Lung (tissue), 12 donors: ENCODE measurements around the gene FAM222B. TPM values are rescaled to one million over a fixed set of nuclear protein-coding genes. Genes with fewer than 3 reads are reported as not detected.

Experiments
- ATAC-seq: fragments of 200-7000 bp; cut with Tn5 transposase; one replicate; pipeline ENCODE4 v1.9.1; 2020; ENCODE audit warnings: moderate number of reproducible peaks; ENCODE audit not compliant: insufficient read depth, low FRiP score
- DNase-seq, 3 donors: peaks; one replicate each; pipeline ENCODE4 v3.0.0-alpha.2; 2013 to 2017
- H3K27ac ChIP-seq, 2 donors: one replicate each; pipeline ENCODE4 v1.5.1; 2013; ENCODE audit warnings: mild to moderate bottlenecking in 2 of 2, moderate library complexity in 2 of 2, control low read depth in 1 of 2, inconsistent platforms in 1 of 2, low read depth in 1 of 2, low read length in 1 of 2
- H3K27me3 ChIP-seq, 3 donors: one replicate each; pipeline ENCODE4 v1.5.1; 2013; ENCODE audit warnings: low read length in 2 of 3; ENCODE audit not compliant: control insufficient read depth in 3 of 3, insufficient read depth in 3 of 3
- H3K36me3 ChIP-seq, 4 donors: one replicate each; pipeline ENCODE4 v1.5.1; 2013; ENCODE audit warnings: low read length in 4 of 4, mild to moderate bottlenecking in 1 of 4, moderate library complexity in 1 of 4; ENCODE audit not compliant: control insufficient read depth in 4 of 4, insufficient read depth in 4 of 4
- H3K4me1 ChIP-seq, 5 donors: one replicate each; pipeline ENCODE4 v1.5.1; 2013; ENCODE audit warnings: low read length in 5 of 5, mild to moderate bottlenecking in 2 of 5, moderate library complexity in 1 of 5; ENCODE audit not compliant: control insufficient read depth in 5 of 5, insufficient read depth in 5 of 5
- H3K4me3 ChIP-seq: one replicate; pipeline ENCODE4 v1.5.1; 2013; ENCODE audit warnings: mild to moderate bottlenecking, control low read depth, moderate library complexity
- H3K9ac ChIP-seq, 2 donors: one replicate each; pipeline ENCODE4 v1.5.1; 2013; ENCODE audit warnings: low read length in 2 of 2, control low read depth in 1 of 2; ENCODE audit not compliant: insufficient read depth in 1 of 2
- H3K9me3 ChIP-seq, 4 donors: one replicate each; pipeline ENCODE4 v1.5.1; 2013; ENCODE audit warnings: low read length in 3 of 4, mild to moderate bottlenecking in 1 of 4, moderate library complexity in 1 of 4; ENCODE audit not compliant: control insufficient read depth in 4 of 4, insufficient read depth in 3 of 4
- CTCF ChIP-seq: IDR thresholded peaks from 2 replicates; pipeline ENCODE4 v1.5.1; 2012; ENCODE audit warnings: mild to moderate bottlenecking; ENCODE audit errors: control extremely low read depth, extremely low read depth
- WGBS, 2 donors: extraction: QIAGEN DNeasy Blood & Tissue Kit; methylation state at CpG; one replicate each; pipeline ENCODE4 v1.1.7; 2013; 5-methylcytosine and 5-hydroxymethylcytosine counted together
- polyA plus RNA-seq, 2 donors: library from polyadenylated mRNA; stranded (reverse); fragments of 200-250 nt; gene quantifications; one replicate each; pipeline ENCODE4 v1.2.1, GENCODE V29; 2013
- total RNA-seq, 2 donors: library from RNA; depleted of rRNA in 1 of 2; stranded (reverse); fragments of >200 nt in 1 of 2; gene quantifications; one replicate each; pipeline ENCODE4 v1.2.1, GENCODE V29; 2014 to 2021
- donor health status: control.
- donor health status: control.
- donor health status: Bipolar disorder and iron deficiency.
- donor health status: healthy.
- donor health status: DM: yes; HTN: yes; CAD: no.

FAM222B gene
- total and polyA plus RNA-seq, 4 donors: 8.3 to 17.7 (median 9.2) TPM

GRCh38 chr17:28818819-28819221, 23.8 kb downstream of the FAM222B start:
- no peaks in the 10 kb centered on the region for H3K9me3 ChIP-seq
- DNase-seq: peak in 2 of 3 donors; percentile 40 to 49
- no peaks in the 10 kb centered on the region for H3K27me3 ChIP-seq
- H3K27ac ChIP-seq: no peak overlapping the region
- no peak overlapping the region for H3K9ac ChIP-seq
- WGBS, 2 donors: 85 to 87% methylated on average over 3 of the region's 3 CpGs
- TF ChIP-seq CTCF: no peak
- ATAC-seq: no peak
- H3K4me1 ChIP-seq: peaks cover 0 to 1% (median 0%) of the 10 kb centered on the region in 5 donors
- no peak overlapping the region for H3K4me3 ChIP-seq
- no peaks in the 10 kb centered on the region for H3K36me3 ChIP-seq

- no peaks in the 10 kb centered on the region for H3K36me3 ChIP-seq
- WGBS, 2 donors: 83 to 84% methylated on average over 4 of the region's 4 CpGs
- H3K4me3 ChIP-seq: no peak overlapping the region
- peaks cover 0 to 4% (median 1%) of the 10 kb centered on the region in 5 donors for H3K4me1 ChIP-seq
- no peak for DNase-seq
- H3K27me3 ChIP-seq: no peaks in the 10 kb centered on the region
- H3K9ac ChIP-seq: no peak overlapping the region
- no peak for TF ChIP-seq CTCF
- H3K9me3 ChIP-seq: no peaks in the 10 kb centered on the region
- ATAC-seq: no peak
- H3K27ac ChIP-seq: no peak overlapping the region
Measured at GRCh38 chr17:28816540-28816939, 26.1 kb downstream of the FAM222B start.

- H3K9ac ChIP-seq: peak overlapping the region; percentile 83 to 87
- H3K9me3 ChIP-seq: no peaks in the 10 kb centered on the region
- 0% methylated on average over 4 to 10 of the region's 10 CpGs for WGBS, 2 donors
- DNase-seq (no peak), ATAC-seq (no peak)
- peak overlapping the region; percentile 70 for H3K4me3 ChIP-seq
- TF ChIP-seq CTCF: no peak
- peak overlapping the region; percentile 82 to 86 for H3K27ac ChIP-seq
- H3K4me1 ChIP-seq: peaks cover 1 to 18% (median 10%) of the 10 kb centered on the region in 5 donors
- H3K36me3 ChIP-seq: no peaks in the 10 kb centered on the region
- no peaks in the 10 kb centered on the region for H3K27me3 ChIP-seq
Measured at GRCh38 chr17:28812748-28813377, 29.7 kb downstream of the FAM222B start.
